ENCODE data around the gene RNASEH2C. TPM values are rescaled to one million over a fixed set of nuclear protein-coding genes. Genes with fewer than 3 reads are reported as not detected.

RNASEH2C gene
- total and polyA plus RNA-seq, 2 of the 4 experiments (the other 2 are of a cell fraction): 34.8 to 40.0 TPM

GRCh38 chr11:65711785-65712632 lies 8.6 kb downstream of the RNASEH2C start, which contains the start of gene KAT5 (continued):
- TF ChIP-seq ELK1 (IDR thresholded peaks at IDR 0.05; ENCODE audit: borderline replicate concordance, low read depth, low read length): no peak
- peak; percentile 26; the same call in 1 of the 2 replicates for TF ChIP-seq NFE2L2 (IDR thresholded peaks at IDR 0.05; ENCODE audit: low read depth, low read length)

GRCh38 chr11:65710421-65710820 lies 10.2 kb downstream of the RNASEH2C start:
- peaks cover 21 to 34% of the 10 kb centered on the region in 2 experiments for H3K79me1 ChIP-seq (ENCODE audit: low read depth in 1 of 2, low read length in 2 of 2)
- ChIA-PET POLR2A (ENCODE audit: unreplicated experiment) (interaction anchor here (0.7 kb wide), 1 partner anchor 112 kb away, joined by 3 read pairs; no protein-coding TSS in a partner anchor), CTCF (no interaction called here)
- no peak overlapping the region for H3K27ac ChIP-seq (ENCODE audit: insufficient read depth, low read length)
- peaks cover 4% of the 10 kb centered on the region for H4K20me1 ChIP-seq (ENCODE audit: insufficient read depth, low read length)
- no peaks in the 10 kb centered on the region for H3K9me3 ChIP-seq (ENCODE audit: control insufficient read depth, insufficient read depth, low read length)
- in situ Hi-C loops (cut with MboI; ENCODE audit: low sequenced_read_pairs): loop anchor here (5.0 to 10.0 kb wide), 2 partner anchors 107 to 274 kb away; no protein-coding TSS in a partner anchor
- H2BK15ac ChIP-seq (ENCODE audit: low read depth, low read length): no peak overlapping the region
- no peaks in the 10 kb centered on the region; the same call in 1 of the 2 replicates for H3K4me1 ChIP-seq (ENCODE audit: control insufficient read depth, insufficient read depth, low read length)
- H2AK9ac ChIP-seq (replicated peaks; ENCODE audit: low read depth, low read length, poor library complexity): no peak overlapping the region
- no TSS peak for BruUV-seq (replicated peaks)
- H3K4me3 ChIP-seq (ENCODE audit: insufficient read depth, low read depth, low read length): no peak overlapping the region
- no peak overlapping the region for H3K4ac ChIP-seq (ENCODE audit: low read depth, low read length)
- H4K5ac ChIP-seq (ENCODE audit: low read depth, low read length): no peak overlapping the region
- no peak overlapping the region for H3K23ac ChIP-seq (ENCODE audit: low read depth, low read length)
- intact Hi-C loops (cut with micrococcal nuclease): loop anchor here (5.0 kb wide), 1 partner anchor 72 kb away; the partner anchor contains the start of gene AP5B1
- H3K18ac ChIP-seq (ENCODE audit: low read depth, low read length): no peak overlapping the region
- no peaks in the 10 kb centered on the region for H3K27me3 ChIP-seq (ENCODE audit: control insufficient read depth, insufficient read depth, low read length)
- no peak overlapping the region for H4K91ac ChIP-seq (ENCODE audit: insufficient read depth, low read depth, low read length)
- no peak overlapping the region; the same call in 1 of the 2 replicates for H2BK120ac ChIP-seq (ENCODE audit: low read depth, low read length)
- H3K36me3 ChIP-seq (ENCODE audit: control insufficient read depth, insufficient read depth, low read length): peaks cover 21% of the 10 kb centered on the region
- DNase-seq: no peak
- no peak overlapping the region for H3K56ac ChIP-seq (ENCODE audit: extremely low read depth, insufficient read depth, low read length)
- H2BK20ac ChIP-seq (ENCODE audit: low read depth, low read length): no peak overlapping the region
- ATAC-seq (ENCODE audit: low read depth): no peak
- no peak overlapping the region for H2AK5ac ChIP-seq (ENCODE audit: low read depth, low read length)
- no peak overlapping the region for H3K4me2 ChIP-seq (ENCODE audit: low read depth, low read length)
- H3K14ac ChIP-seq (replicated peaks; ENCODE audit: low read depth, low read length): no peak overlapping the region
- H4K8ac ChIP-seq (ENCODE audit: low read depth in 2 of 2, low read length in 2 of 2): peak overlapping the region; percentile 64 to 73; a peak in 3 of 4 replicates
- WGBS, 2 experiments (ENCODE audit: extremely low coverage in 2 of 2, insufficient read length in 1 of 2): 100% methylated on average over 2 of the region's 3 CpGs; no CpG with 5 or more reads in 1 of the 2 experiments
- dilution Hi-C loops (cut with HindIII; ENCODE audit: low sequenced_read_pairs, unreplicated experiment): no loop called here
- H3K9ac ChIP-seq (ENCODE audit: low read depth, low read length): no peak overlapping the region
- no peak overlapping the region for H2BK5ac ChIP-seq (ENCODE audit: low read depth, low read length, poor library complexity, severe bottlenecking)
- no peaks in the 10 kb centered on the region for H3K9me1 ChIP-seq (ENCODE audit: insufficient read depth, low read length)
- H2AFZ ChIP-seq (replicated peaks; ENCODE audit: low read length, poor library complexity): no peak overlapping the region
- TF ChIP-seq MAFK (IDR thresholded peaks at IDR 0.05; ENCODE audit: low read depth, low read length) (no peak), POLR2A (IDR thresholded peaks at IDR 0.05; ENCODE audit: low read depth, low read length) (no peak), MXI1 (IDR thresholded peaks at IDR 0.05; ENCODE audit: borderline replicate concordance, low read depth, low read length) (no peak), USF2 (IDR thresholded peaks at IDR 0.05; ENCODE audit: low read depth, low read length) (no peak), MAZ (IDR thresholded peaks at IDR 0.05; ENCODE audit: borderline replicate concordance, low read depth, low read length) (no peak), CEBPB (IDR thresholded peaks at IDR 0.05; ENCODE audit: low read depth, low read length) (no peak), RCOR1 (IDR thresholded peaks at IDR 0.05; ENCODE audit: insufficient replicate concordance, low read length) (no peak), FOS (IDR thresholded peaks at IDR 0.05; ENCODE audit: low read depth, low read length) (no peak), BHLHE40 (IDR thresholded peaks at IDR 0.05; ENCODE audit: low read depth, low read length) (no peak), CTCF (conservative IDR thresholded peaks at IDR 0.05; ENCODE audit: low read depth, low read length) (no peak)

All from IMR-90 (cell line).